Measurements from ENCODE around the gene MMUT.

DNA sequence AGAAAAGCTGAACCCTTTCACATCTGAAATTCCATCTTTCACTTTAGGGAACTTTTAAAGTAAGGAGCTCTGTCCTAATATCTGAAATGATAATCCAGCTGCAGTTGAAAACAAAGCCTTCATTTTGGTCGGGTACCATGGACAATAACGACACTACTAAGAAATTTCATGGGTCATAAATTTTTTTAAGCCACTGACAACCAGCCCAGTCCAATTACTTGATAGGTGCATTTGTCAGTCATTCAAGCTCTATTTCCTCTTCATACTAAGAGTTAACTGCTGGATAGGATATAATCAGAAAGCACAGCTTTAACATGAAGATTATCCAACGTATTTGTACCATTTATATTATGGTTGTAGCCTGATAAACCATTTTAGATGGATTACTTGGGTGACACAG lies 52.5 kb downstream of the MMUT start:
- TF ChIP-seq, protein P1, sequence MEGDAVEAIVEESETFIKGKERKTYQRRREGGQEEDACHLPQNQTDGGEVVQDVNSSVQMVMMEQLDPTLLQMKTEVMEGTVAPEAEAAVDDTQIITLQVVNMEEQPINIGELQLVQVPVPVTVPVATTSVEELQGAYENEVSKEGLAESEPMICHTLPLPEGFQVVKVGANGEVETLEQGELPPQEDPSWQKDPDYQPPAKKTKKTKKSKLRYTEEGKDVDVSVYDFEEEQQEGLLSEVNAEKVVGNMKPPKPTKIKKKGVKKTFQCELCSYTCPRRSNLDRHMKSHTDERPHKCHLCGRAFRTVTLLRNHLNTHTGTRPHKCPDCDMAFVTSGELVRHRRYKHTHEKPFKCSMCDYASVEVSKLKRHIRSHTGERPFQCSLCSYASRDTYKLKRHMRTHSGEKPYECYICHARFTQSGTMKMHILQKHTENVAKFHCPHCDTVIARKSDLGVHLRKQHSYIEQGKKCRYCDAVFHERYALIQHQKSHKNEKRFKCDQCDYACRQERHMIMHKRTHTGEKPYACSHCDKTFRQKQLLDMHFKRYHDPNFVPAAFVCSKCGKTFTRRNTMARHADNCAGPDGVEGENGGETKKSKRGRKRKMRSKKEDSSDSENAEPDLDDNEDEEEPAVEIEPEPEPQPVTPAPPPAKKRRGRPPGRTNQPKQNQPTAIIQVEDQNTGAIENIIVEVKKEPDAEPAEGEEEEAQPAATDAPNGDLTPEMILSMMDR (IDR thresholded peaks at IDR 0.05): no peak
- TF ChIP-seq ZFX (IDR thresholded peaks at IDR 0.05; ENCODE audit: borderline replicate concordance): no peak
